Neural progenitor cell (in vitro differentiated cells): ENCODE data around the gene NUDT16.

ENCODE experiments used
- CTCF ChIP-seq: fragments of 200-600 bp; sonication (generic); IDR thresholded peaks from 2 replicates; pipeline ENCODE4 v1.5.1; 2017; ENCODE audit warnings: antibody characterized with exemption, mild to moderate bottlenecking
- EZH2phosphoT487 ChIP-seq: fragments of 200-600 bp; sonication (generic); IDR thresholded peaks from 2 replicates; pipeline ENCODE4 v1.6.1; 2017; ENCODE audit warnings: antibody characterized with exemption

DNA sequence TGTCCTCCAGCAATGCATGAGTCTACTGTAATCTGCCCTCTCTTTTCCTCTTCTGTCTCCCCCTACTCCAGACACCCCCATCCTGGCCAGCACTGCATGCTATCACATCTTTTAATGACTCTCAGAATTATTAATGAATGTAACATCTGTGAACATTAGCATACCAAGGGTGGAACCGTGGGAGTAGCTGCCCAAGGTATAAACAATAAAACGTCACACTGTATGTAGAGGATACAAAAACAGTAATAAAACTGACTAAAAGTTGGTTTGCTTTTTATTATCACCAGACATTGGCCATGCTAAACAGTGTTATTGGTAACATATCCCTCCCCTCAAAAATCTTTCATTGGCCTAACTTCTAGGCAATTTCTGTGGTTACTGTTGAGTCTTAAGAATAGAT, 24.7 kb downstream of the NUDT16 start:
- no peak for TF ChIP-seq CTCF
- no peak for TF ChIP-seq EZH2phosphoT487
